ENCODE data around the gene ELL3. TPM values are rescaled to one million over a fixed set of nuclear protein-coding genes. Genes with fewer than 3 reads are reported as not detected.

Gene ELL3
- total and polyA plus RNA-seq, 10 of the 15 experiments (the other 5 are each of a cell fraction or from before 2014, with no cell fraction given), result 12.9 to 30.3 (median 20.2) TPM

- ATAC-seq, result no peak
Observed at GRCh38 chr15:43799945-43800285, 23.1 kb upstream of the ELL3 start, which contains the start of gene SERINC4. Gene SERINC4, minus strand, starts transcription at chr15:43800220. Its CDS starts 234 bp downstream, at chr15:43799986.

GRCh38 chr15:43799209-43799944, 22.6 kb upstream of the ELL3 start:
- ChIA-PET CTCF (interaction anchor here (0.8 to 1.9 kb wide), 5 partner anchors 9 to 29 kb away, joined by 3 to 9 read pairs (median 6); partner anchors contain the start of gene ELL3), SMC1A (ENCODE audit: uncharacterized antibody, unreplicated experiment) (interaction anchor here (0.7 to 2.5 kb wide), 5 partner anchors 9 to 37 kb away, joined by 3 to 18 read pairs (median 4); partner anchors contain the start of genes MFAP1 and WDR76), RAD21 (ENCODE audit: unreplicated experiment) (interaction anchor here (1.0 to 4.3 kb wide), 4 partner anchors 10 to 28 kb away, joined by 3 to 19 read pairs (median 16); partner anchors contain the start of genes ELL3, MFAP1 and WDR76), POLR2A (interaction anchor here (1.6 to 4.6 kb wide), 3 partner anchors 9 to 25 kb away, joined by 7 to 41 read pairs (median 21); partner anchors contain the start of genes ELL3, MFAP1 and SERF2)
- intact Hi-C loops (cut with micrococcal nuclease; ENCODE audit: unreplicated experiment), result no loop called here
- peak overlapping the region; percentile 2 for H3K4me2 ChIP-seq (ENCODE audit: control insufficient read depth, insufficient read depth)
- in situ Hi-C loops (cut with MboI), result loop anchor here (10.0 to 25.0 kb wide), 2 partner anchors 925 to 1537 kb away; partner anchors contain the start of genes GANC and TMEM87A
- H3K4me3 ChIP-seq, result no peak overlapping the region; the same call in 1 of the 2 replicates
- DNase-seq (ENCODE audit: low read depth, low spot score), result no peak
- H3K9me3 ChIP-seq (replicated peaks; ENCODE audit: control insufficient read depth, insufficient read depth, low read length), result no peaks in the 10 kb centered on the region
- H3K27me3 ChIP-seq (replicated peaks in 1 of 2; ENCODE audit: control insufficient read depth in 2 of 2, insufficient read depth in 2 of 2, low read length in 1 of 2), result no peaks in the 10 kb centered on the region
- no peak overlapping the region for H2AFZ ChIP-seq (ENCODE audit: control insufficient read depth, low read depth, low read length)
- H3K36me3 ChIP-seq (ENCODE audit: control insufficient read depth in 2 of 2, insufficient read depth in 2 of 2, low read length in 1 of 2), result peaks cover 3 to 34% of the 10 kb centered on the region in 2 experiments
- no peak for FAIRE-seq
- BruUV-seq (replicated peaks), result no TSS peak
- no peak overlapping the region for H3K9ac ChIP-seq (ENCODE audit: control insufficient read depth, insufficient read depth, low read length)
- H3K27ac ChIP-seq (ENCODE audit: control insufficient read depth, insufficient read depth), result peak overlapping the region; percentile 75
- peak; percentile 68 for ATAC-seq
- H4K20me1 ChIP-seq (ENCODE audit: control insufficient read depth, insufficient read depth), result no peaks in the 10 kb centered on the region; the same call in none of the 2 replicates
- H3K4me1 ChIP-seq (ENCODE audit: control insufficient read depth, insufficient read depth, low read length), result peaks cover 27% of the 10 kb centered on the region
- 52% methylated on average over 16 of the region's 16 CpGs for WGBS (ENCODE audit: insufficient coverage, insufficient replicate concordance, low lambda C conversion rate, missing lambda C conversion rate)
- peaks cover 28% of the 10 kb centered on the region for H3K79me2 ChIP-seq (ENCODE audit: control insufficient read depth, insufficient read depth, low read length)
- TF ChIP-seq EED (IDR thresholded peaks at IDR 0.05; ENCODE audit: low read depth) (peak; percentile 59), ZNF687 (IDR thresholded peaks at IDR 0.05) (0 out of 2 replicates have a peak, but pooled peaks have one; percentile 26), RUNX3 (IDR thresholded peaks at IDR 0.05; ENCODE audit: low read length) (peak; percentile 44), TARDBP (IDR thresholded peaks at IDR 0.05; ENCODE audit: borderline replicate concordance) (no peak), CTCF (IDR thresholded peaks at IDR 0.05 in 2 of 3, conservative IDR thresholded peaks at IDR 0.05 in 1 of 3; ENCODE audit: control insufficient read depth in 2 of 3, extremely low read depth in 1 of 3, insufficient read depth in 1 of 3, low read depth in 3 of 3, low read length in 3 of 3) (peak in 2 of 3 experiments; percentile 21 to 46; a peak in 3 of 6 replicates), NR2C1 (IDR thresholded peaks at IDR 0.05) (no peak)

More at GRCh38 chr15:43799945-43800285, 23.1 kb upstream of the ELL3 start, which contains the start of gene SERINC4:
- peak within 1 kb of the TSS; percentile 53 for H2AFZ ChIP-seq (ENCODE audit: control insufficient read depth, low read depth, low read length)
- in situ Hi-C loops (cut with MboI), result loop anchor here (5.0 to 25.0 kb wide), 3 partner anchors 48 to 1538 kb away; partner anchors contain the start of genes GANC and TMEM87A
- intact Hi-C loops (cut with micrococcal nuclease; ENCODE audit: unreplicated experiment), result loop anchor here (1.0 to 2.0 kb wide), 2 partner anchors 8 to 29 kb away; partner anchors contain the start of gene SERF2
- WGBS (ENCODE audit: insufficient coverage, insufficient replicate concordance, low lambda C conversion rate, missing lambda C conversion rate), result 93% methylated on average over 8 of the region's 8 CpGs
- no peak for TF ChIP-seq NFYA (IDR thresholded peaks at IDR 0.05; ENCODE audit: borderline replicate concordance, low read depth, low read length)
- ChIA-PET RAD21 (ENCODE audit: unreplicated experiment) (interaction anchor here (0.9 to 4.3 kb wide), 8 partner anchors 9 to 28 kb away, joined by 3 to 19 read pairs (median 10); partner anchors contain the start of genes ELL3, MFAP1 and WDR76), CTCF (interaction anchor here (0.8 to 1.9 kb wide), 7 partner anchors 9 to 51 kb away, joined by 3 to 9 read pairs (median 6); partner anchors contain the start of gene ELL3), POLR2A (interaction anchor here (0.6 to 4.6 kb wide), 8 partner anchors 9 to 283 kb away, joined by 3 to 41 read pairs (median 7); partner anchors contain the start of genes ELL3, MFAP1 and SERF2), SMC1A (ENCODE audit: uncharacterized antibody, unreplicated experiment) (interaction anchor here (0.7 to 2.5 kb wide), 10 partner anchors 9 to 68 kb away, joined by 3 to 18 read pairs (median 4); partner anchors contain the start of genes MFAP1 and WDR76)
- no peak for DNase-seq (ENCODE audit: low read depth, low spot score)
- peaks cover 24% of the 10 kb centered on the region for H3K4me1 ChIP-seq (ENCODE audit: control insufficient read depth, insufficient read depth, low read length)
- H3K9ac ChIP-seq (ENCODE audit: control insufficient read depth, insufficient read depth, low read length), result peak within 1 kb of the TSS; percentile 87
- peak within 1 kb of the TSS; percentile 52 for H3K4me2 ChIP-seq (ENCODE audit: control insufficient read depth, insufficient read depth)
- H3K9me3 ChIP-seq (replicated peaks; ENCODE audit: control insufficient read depth, insufficient read depth, low read length), result no peaks in the 10 kb centered on the region
- H3K79me2 ChIP-seq (ENCODE audit: control insufficient read depth, insufficient read depth, low read length), result peaks cover 23% of the 10 kb centered on the region
- no peaks in the 10 kb centered on the region; the same call in 1 of the 2 replicates for H4K20me1 ChIP-seq (ENCODE audit: control insufficient read depth, insufficient read depth)
- H3K27me3 ChIP-seq (replicated peaks in 1 of 2; ENCODE audit: control insufficient read depth in 2 of 2, insufficient read depth in 2 of 2, low read length in 1 of 2), result no peaks in the 10 kb centered on the region
- no peak for FAIRE-seq
- H3K4me3 ChIP-seq, result peak within 1 kb of the TSS; percentile 78
- BruUV-seq (replicated peaks), result no TSS peak
- peaks cover under 1 to 33% of the 10 kb centered on the region in 2 experiments for H3K36me3 ChIP-seq (ENCODE audit: control insufficient read depth in 2 of 2, insufficient read depth in 2 of 2, low read length in 1 of 2)
- H3K27ac ChIP-seq (ENCODE audit: control insufficient read depth, insufficient read depth), result peak within 1 kb of the TSS; percentile 75

Data from GM12878 (cell line).